Spleen (tissue), 11 donors: ENCODE measurements around the gene TP73. TPM values are rescaled to one million over a fixed set of nuclear protein-coding genes. Genes with fewer than 3 reads are reported as not detected.

Source experiments
- DNase-seq: peaks from one replicate; pipeline ENCODE4 v3.0.0-alpha.2; 2020
- H3K27ac ChIP-seq, 8 donors: fragments of 200-600 bp; sonication (generic) in 7 of 8; 1 replicate in 4 of 8; 2 replicates in 4 of 8; pipeline versions ENCODE4 v1.5.0 to v1.8.0; 2016 to 2021; ENCODE audit warnings: inconsistent platforms in 4 of 8, mild to moderate bottlenecking in 4 of 8, moderate library complexity in 1 of 8
- H3K27me3 ChIP-seq, 7 donors: fragments of 200-600 bp; sonication (generic) in 6 of 7; replicated peaks in 1 of 7; 1 replicate in 4 of 7; 2 replicates in 3 of 7; pipeline versions ENCODE4 v1.5.0 to v1.8.0; 2016 to 2021; ENCODE audit warnings: inconsistent platforms in 3 of 7, mild to moderate bottlenecking in 1 of 7
- H3K36me3 ChIP-seq, 6 donors: fragments of 200-600 bp; sonication (generic) in 5 of 6; 1 replicate in 4 of 6; 2 replicates in 2 of 6; pipeline versions ENCODE4 v1.5.0 to v1.8.0; 2016 to 2021; ENCODE audit warnings: inconsistent platforms in 2 of 6
- H3K4me1 ChIP-seq, 6 donors: fragments of 200-600 bp; sonication (generic) in 5 of 6; 1 replicate in 3 of 6; 2 replicates in 3 of 6; pipeline versions ENCODE4 v1.5.0 to v1.8.0; 2016 to 2021; ENCODE audit warnings: inconsistent platforms in 3 of 6
- H3K4me3 ChIP-seq, 8 donors: fragments of 200-600 bp; sonication (generic) in 7 of 8; 1 replicate in 4 of 8; 2 replicates in 4 of 8; pipeline versions ENCODE4 v1.5.0 to v1.8.0; 2016 to 2021; ENCODE audit warnings: inconsistent platforms in 4 of 8, mild to moderate bottlenecking in 4 of 8, moderate library complexity in 2 of 8
- H3K9me3 ChIP-seq, 8 donors: fragments of 200-600 bp; sonication (generic) in 7 of 8; 1 replicate in 4 of 8; 2 replicates in 4 of 8; pipeline versions ENCODE4 v1.5.0 to v1.8.0; 2016 to 2021; ENCODE audit warnings: inconsistent platforms in 4 of 8
- POLR2A ChIP-seq, 3 donors: fragments of 450-650 bp; IDR thresholded peaks; one replicate each; pipeline ENCODE4 v1.5.1; 2017; ENCODE audit warnings: antibody characterized with exemption in 3 of 3, mild to moderate bottlenecking in 1 of 3
- POLR2AphosphoS5 ChIP-seq, 3 donors: sonication (generic); formaldehyde crosslinking; IDR thresholded peaks; one replicate each; pipeline ENCODE4 v1.5.1; 2017; ENCODE audit warnings: antibody characterized with exemption in 3 of 3
- WGBS, 5 donors: extraction: QIAGEN DNeasy Blood & Tissue Kit in 3 of 5; methylation state at CpG; one replicate each; pipeline versions ENCODE4 v1.1.5 to v1.1.7; 2013 to 2018; 5-methylcytosine and 5-hydroxymethylcytosine counted together
- intact Hi-C: fragments of 100-400 bp; cut with DNase I; formaldehyde crosslinking; loops from one replicate; pipeline ENCODE4 v1.15.0; 2023; ENCODE audit warnings: low total_unique reads
- polyA plus RNA-seq, 3 donors: library from polyadenylated mRNA; stranded (reverse); fragments of 200-250 nt; gene quantifications; one replicate each; pipeline ENCODE4 v1.2.1, GENCODE V29; 2013
- total RNA-seq, 7 donors: library from RNA; depleted of rRNA in 3 of 7; stranded (reverse); fragments of >200 nt in 3 of 7; fragmentation: NEBNext Ultra II Directional in 4 of 7; extraction: Animal tissue kit (Norgen Biotek cat#: 25700) in 4 of 7; gene quantifications; one replicate each; pipeline versions ENCODE4 v1.1.0 to v1.2.1, GENCODE V29; 2016 to 2021
- TF ChIP-seq, protein P1 (sequence below), 11 experiments: fragments of 200-600 bp in 7 of 11; fragments of 450-650 bp in 4 of 11; sonication (generic) in 4 of 11; IDR thresholded peaks in 8 of 11; conservative IDR thresholded peaks in 3 of 11; 1 replicate in 7 of 11; 2 replicates in 4 of 11; pipeline versions ENCODE4 v1.4.0 to v1.8.0; 2016 to 2021; ENCODE audit warnings: antibody characterized with exemption in 11 of 11, inconsistent platforms in 4 of 11, mild to moderate bottlenecking in 1 of 11
- donor health status: healthy with polysubstance abuse.
- donor health status: DM: no; HTN: no; CAD: no; lungs with moderate emphysema.
- donor health status: DM: no; HTN: no; CAD: no.
- donor health status: Bipolar disorder and iron deficiency.
- donor health status: healthy.
- donor health status: DM: no; HTN: no; CAD: no.
- donor health status: DM: yes; HTN: yes; CAD: no.

The TP73 gene
- total and polyA plus RNA-seq, 10 donors = 0.11 to 4.3 (median 0.96) TPM

DNA sequence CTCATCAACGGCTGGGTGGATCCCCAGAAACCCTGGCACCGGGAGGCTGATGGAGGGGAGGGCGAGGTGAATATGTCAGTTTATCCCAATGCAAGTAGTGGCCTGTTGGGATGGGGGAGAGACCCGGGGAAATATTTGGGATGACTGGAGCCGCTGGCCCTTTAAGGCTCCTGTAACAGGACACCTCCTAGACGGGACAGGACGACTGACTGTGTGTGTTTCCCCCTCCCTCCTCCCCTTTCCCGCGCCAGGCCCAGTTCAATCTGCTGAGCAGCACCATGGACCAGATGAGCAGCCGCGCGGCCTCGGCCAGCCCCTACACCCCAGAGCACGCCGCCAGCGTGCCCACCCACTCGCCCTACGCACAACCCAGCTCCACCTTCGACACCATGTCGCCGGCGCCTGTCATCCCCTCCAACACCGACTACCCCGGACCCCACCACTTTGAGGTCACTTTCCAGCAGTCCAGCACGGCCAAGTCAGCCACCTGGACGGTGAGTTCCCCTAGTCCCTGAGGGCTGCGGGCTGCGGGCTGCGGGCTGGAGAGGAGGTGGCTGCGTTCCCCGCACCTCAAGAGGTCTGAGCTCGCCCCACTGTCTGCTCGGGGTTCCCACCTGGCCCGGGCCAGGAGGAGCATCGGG lies 55.1 kb downstream of the TP73 start:
- no peak overlapping the region for H3K27ac ChIP-seq
- H3K36me3 ChIP-seq = no peaks in the 10 kb centered on the region
- WGBS, 5 donors = 33 to 42% (median 39%) methylated on average over 19 to 35 of the region's 35 CpGs
- no peak for DNase-seq
- TF ChIP-seq POLR2AphosphoS5 (IDR thresholded peaks at IDR 0.05) (no peak), POLR2A (IDR thresholded peaks at IDR 0.05) (no peak)
- TF ChIP-seq, protein P1, sequence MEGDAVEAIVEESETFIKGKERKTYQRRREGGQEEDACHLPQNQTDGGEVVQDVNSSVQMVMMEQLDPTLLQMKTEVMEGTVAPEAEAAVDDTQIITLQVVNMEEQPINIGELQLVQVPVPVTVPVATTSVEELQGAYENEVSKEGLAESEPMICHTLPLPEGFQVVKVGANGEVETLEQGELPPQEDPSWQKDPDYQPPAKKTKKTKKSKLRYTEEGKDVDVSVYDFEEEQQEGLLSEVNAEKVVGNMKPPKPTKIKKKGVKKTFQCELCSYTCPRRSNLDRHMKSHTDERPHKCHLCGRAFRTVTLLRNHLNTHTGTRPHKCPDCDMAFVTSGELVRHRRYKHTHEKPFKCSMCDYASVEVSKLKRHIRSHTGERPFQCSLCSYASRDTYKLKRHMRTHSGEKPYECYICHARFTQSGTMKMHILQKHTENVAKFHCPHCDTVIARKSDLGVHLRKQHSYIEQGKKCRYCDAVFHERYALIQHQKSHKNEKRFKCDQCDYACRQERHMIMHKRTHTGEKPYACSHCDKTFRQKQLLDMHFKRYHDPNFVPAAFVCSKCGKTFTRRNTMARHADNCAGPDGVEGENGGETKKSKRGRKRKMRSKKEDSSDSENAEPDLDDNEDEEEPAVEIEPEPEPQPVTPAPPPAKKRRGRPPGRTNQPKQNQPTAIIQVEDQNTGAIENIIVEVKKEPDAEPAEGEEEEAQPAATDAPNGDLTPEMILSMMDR (IDR thresholded peaks at IDR 0.05 in 8 of 11, conservative IDR thresholded peaks at IDR 0.05 in 3 of 11) = no peak
- peaks cover 0 to 96% (median 23%) of the 10 kb centered on the region in 7 donors for H3K27me3 ChIP-seq
- peaks cover 0 to 15% (median 4%) of the 10 kb centered on the region in 6 donors for H3K4me1 ChIP-seq
- H3K4me3 ChIP-seq = no peak overlapping the region
- H3K9me3 ChIP-seq = no peaks in the 10 kb centered on the region
- intact Hi-C loops = no loop called here

DNA sequence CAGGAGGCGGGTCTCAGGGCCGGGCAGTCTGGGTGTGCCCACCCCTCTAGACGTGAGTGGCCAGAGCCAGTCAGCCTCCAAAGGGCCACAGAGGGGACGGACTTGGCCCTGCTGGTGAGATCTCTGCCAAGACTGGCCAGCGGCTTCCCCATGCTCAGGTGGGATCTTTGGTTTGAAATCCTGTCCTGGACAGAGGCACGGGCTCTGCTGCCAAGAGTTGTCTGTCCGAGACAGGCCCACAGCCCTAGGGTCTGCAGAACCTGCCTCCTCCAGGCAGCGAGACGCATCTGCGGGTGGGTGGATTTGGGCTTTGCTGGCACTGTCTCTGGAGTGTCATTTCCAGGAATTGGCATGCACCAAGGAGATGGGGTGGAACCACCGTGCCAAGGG lies 55.6 kb downstream of the TP73 start:
- TF ChIP-seq POLR2AphosphoS5 (IDR thresholded peaks at IDR 0.05) = no peak
- no peak for TF ChIP-seq POLR2A (IDR thresholded peaks at IDR 0.05)
- TF ChIP-seq, protein P1 (IDR thresholded peaks at IDR 0.05 in 8 of 11, conservative IDR thresholded peaks at IDR 0.05 in 3 of 11) = no peak
- Histone ChIP-seq H3K36me3 (no peaks in the 10 kb centered on the region), H3K27me3 (peaks cover 0 to 96% (median 23%) of the 10 kb centered on the region in 7 donors), H3K27ac (no peak overlapping the region), H3K9me3 (no peaks in the 10 kb centered on the region), H3K4me3 (no peak overlapping the region), H3K4me1 (peaks cover 0 to 15% (median 4%) of the 10 kb centered on the region in 6 donors)
- 68 to 92% (median 82%) methylated on average over 5 to 11 of the region's 11 CpGs for WGBS, 5 donors
- intact Hi-C loops = no loop called here
- DNase-seq = no peak

DNA sequence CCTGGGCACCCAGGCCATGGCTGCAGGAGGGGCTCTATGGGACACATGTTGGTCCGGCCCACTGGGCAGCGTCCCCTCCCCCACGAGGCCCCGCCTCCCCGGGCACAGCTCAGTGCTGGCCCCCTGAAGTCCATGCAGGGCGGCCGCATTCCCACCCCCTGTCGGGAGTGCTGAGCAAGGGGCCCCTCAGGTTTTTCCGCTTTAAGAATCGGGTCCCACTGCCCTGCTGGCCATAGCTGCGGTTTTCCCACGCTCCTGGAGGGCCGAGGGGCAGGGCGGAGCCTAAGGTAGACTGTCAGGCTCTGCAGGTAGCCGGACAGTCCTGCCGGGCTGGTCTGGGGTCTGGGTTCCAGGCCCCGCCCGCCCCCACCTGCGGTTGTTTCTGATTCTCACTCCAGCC lies 56.5 kb downstream of the TP73 start:
- TF ChIP-seq, protein P1 (IDR thresholded peaks at IDR 0.05 in 8 of 11, conservative IDR thresholded peaks at IDR 0.05 in 3 of 11) = no peak
- TF ChIP-seq POLR2AphosphoS5 (IDR thresholded peaks at IDR 0.05) (no peak), POLR2A (IDR thresholded peaks at IDR 0.05) (no peak)
- DNase-seq = no peak

DNA sequence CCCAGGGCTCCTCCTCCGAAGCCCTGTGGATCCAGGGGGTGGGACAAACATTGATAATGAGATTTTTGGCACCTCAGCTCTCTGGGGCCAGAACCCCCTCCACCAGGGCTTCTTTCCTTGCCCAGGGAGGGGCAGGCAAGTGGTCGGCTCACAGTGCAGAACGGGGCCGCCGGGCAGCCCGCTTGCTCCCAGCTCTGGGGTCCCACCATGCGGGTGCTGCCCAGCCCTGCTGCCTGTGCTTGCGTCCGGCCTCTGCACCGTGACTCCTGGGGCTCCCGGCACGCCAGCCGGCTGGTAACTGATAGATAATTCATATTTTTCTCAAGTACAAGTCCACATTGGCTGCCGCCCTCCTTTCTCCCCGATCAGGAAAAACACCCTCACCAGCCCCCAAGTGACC lies 57.9 kb downstream of the TP73 start:
- WGBS, 5 donors = 85 to 94% (median 89%) methylated on average over 7 to 15 of the region's 15 CpGs
- no peak overlapping the region for H3K4me3 ChIP-seq
- no peaks in the 10 kb centered on the region for H3K36me3 ChIP-seq
- TF ChIP-seq POLR2A (IDR thresholded peaks at IDR 0.05) (no peak), POLR2AphosphoS5 (IDR thresholded peaks at IDR 0.05) (no peak)
- TF ChIP-seq, protein P1 (IDR thresholded peaks at IDR 0.05 in 8 of 11, conservative IDR thresholded peaks at IDR 0.05 in 3 of 11) = no peak
- intact Hi-C loops = no loop called here
- peaks cover 0 to 81% (median 23%) of the 10 kb centered on the region in 7 donors for H3K27me3 ChIP-seq
- no peak overlapping the region for H3K27ac ChIP-seq
- H3K4me1 ChIP-seq = no peaks in the 10 kb centered on the region
- H3K9me3 ChIP-seq = no peaks in the 10 kb centered on the region
- no peak for DNase-seq

More for the DNA sequence above, 56.5 kb downstream of the TP73 start:
- intact Hi-C loops = no loop called here
- H3K27me3 ChIP-seq = peaks cover 0 to 91% (median 23%) of the 10 kb centered on the region in 7 donors
- H3K9me3 ChIP-seq = no peaks in the 10 kb centered on the region
- H3K36me3 ChIP-seq = no peaks in the 10 kb centered on the region
- no peak overlapping the region for H3K27ac ChIP-seq
- H3K4me3 ChIP-seq = no peak overlapping the region
- peaks cover 0 to 10% (median 4%) of the 10 kb centered on the region in 6 donors for H3K4me1 ChIP-seq
- 14 to 40% (median 25%) methylated on average over 1 to 19 of the region's 19 CpGs for WGBS, 5 donors
